Peyer's patch (tissue), 4 donors: ENCODE data around the gene NEU4.

Source experiments
- CTCF ChIP-seq, 6 experiments: fragments of 450-650 bp in 4 of 6; fragments of 200-600 bp in 2 of 6; sonication (generic) in 1 of 6; IDR thresholded peaks; one replicate each; pipeline ENCODE4 v1.5.1; 2017 to 2019; ENCODE audit warnings: antibody characterized with exemption in 6 of 6, mild to moderate bottlenecking in 3 of 6, moderate library complexity in 1 of 6
- POLR2A ChIP-seq, 2 donors: fragments of 450-650 bp; IDR thresholded peaks; one replicate each; pipeline ENCODE4 v1.5.1; 2017; ENCODE audit warnings: antibody characterized with exemption in 2 of 2, mild to moderate bottlenecking in 2 of 2, moderate library complexity in 2 of 2

- no peak for TF ChIP-seq CTCF (IDR thresholded peaks at IDR 0.05)
- TF ChIP-seq POLR2A (IDR thresholded peaks at IDR 0.05): no peak
These were observed 44.8 kb downstream of the NEU4 start for GRCh38 chr2:241853651-241854341.
